Measurements from ENCODE around the gene MCUB.

MCUB gene

GRCh38 chr4:109648997-109649575 is 89.0 kb downstream of the MCUB start:
- POLR2A ChIA-PET = no interaction called here
- DNase-seq (ENCODE audit: low read depth, low spot score) = no peak
- no peak for TF ChIP-seq CTCF (IDR thresholded peaks at IDR 0.05; ENCODE audit: insufficient read depth, low read length, missing control alignments)
- CTCF ChIA-PET = no interaction called here
- no peak overlapping the region for H3K4me3 ChIP-seq (ENCODE audit: low read depth, low read length)

- ChIA-PET CTCF (no interaction called here), POLR2A (no interaction called here)
- no peak for TF ChIP-seq CTCF (IDR thresholded peaks at IDR 0.05; ENCODE audit: insufficient read depth, low read length, missing control alignments)
- no peak for DNase-seq (ENCODE audit: low read depth, low spot score)
- H3K4me3 ChIP-seq (ENCODE audit: low read depth, low read length) = no peak overlapping the region
These were observed 89.8 kb downstream of the MCUB start for GRCh38 chr4:109649872-109650271.

GRCh38 chr4:109655396-109655795 is 95.3 kb downstream of the MCUB start:
- DNase-seq (ENCODE audit: low read depth, low spot score) = no peak
- no peak overlapping the region for H3K4me3 ChIP-seq (ENCODE audit: low read depth, low read length)
- TF ChIP-seq CTCF (IDR thresholded peaks at IDR 0.05; ENCODE audit: insufficient read depth, low read length, missing control alignments) = no peak
- ChIA-PET POLR2A (no interaction called here), CTCF (interaction anchor here (0.7 to 1.5 kb wide), 2 partner anchors 8 to 12 kb away, joined by 3 to 4 read pairs; no protein-coding TSS in a partner anchor)

- no peak overlapping the region for H3K4me3 ChIP-seq (ENCODE audit: low read depth, low read length)
- ChIA-PET POLR2A (no interaction called here), CTCF (no interaction called here)
- TF ChIP-seq CTCF (IDR thresholded peaks at IDR 0.05; ENCODE audit: insufficient read depth, low read length, missing control alignments) = no peak
- DNase-seq (ENCODE audit: low read depth, low spot score) = no peak
These were observed 97.9 kb downstream of the MCUB start for GRCh38 chr4:109657854-109658418.

GRCh38 chr4:109658871-109659410 is 98.9 kb downstream of the MCUB start:
- no peak overlapping the region for H3K4me3 ChIP-seq (ENCODE audit: low read depth, low read length)
- no peak for TF ChIP-seq CTCF (IDR thresholded peaks at IDR 0.05; ENCODE audit: insufficient read depth, low read length, missing control alignments)
- ChIA-PET POLR2A (interaction anchor here (0.5 kb wide), 1 partner anchor 11 kb away, joined by 3 read pairs; no protein-coding TSS in a partner anchor), CTCF (interaction anchor here (0.7 to 1.2 kb wide), 3 partner anchors 115 to 233 kb away, joined by 3 to 16 read pairs (median 4); partner anchors contain the start of gene SEC24B)
- DNase-seq (ENCODE audit: low read depth, low spot score) = no peak

GRCh38 chr4:109662116-109662515 is 102.1 kb downstream of the MCUB start:
- no peak for DNase-seq (ENCODE audit: low read depth, low spot score)
- TF ChIP-seq CTCF (IDR thresholded peaks at IDR 0.05; ENCODE audit: insufficient read depth, low read length, missing control alignments) = no peak
- no peak overlapping the region for H3K4me3 ChIP-seq (ENCODE audit: low read depth, low read length)
- CTCF ChIA-PET = no interaction called here
- POLR2A ChIA-PET = no interaction called here
